AG20443 (cell line): ENCODE results near the gene PHOSPHO1.
A peak's percentile ranks its signal among the peaks of the same experiment; 100 is the strongest.

Experiments
- DNase-seq: peaks from one replicate; pipeline ENCODE4 v3.0.0; 2012; ENCODE audit warnings: low spot score, mixed read lengths

PHOSPHO1 gene

GRCh38 chr17:49218941-49219913 is 11.4 kb downstream of the PHOSPHO1 start:
- DNase-seq: no peak

DNA sequence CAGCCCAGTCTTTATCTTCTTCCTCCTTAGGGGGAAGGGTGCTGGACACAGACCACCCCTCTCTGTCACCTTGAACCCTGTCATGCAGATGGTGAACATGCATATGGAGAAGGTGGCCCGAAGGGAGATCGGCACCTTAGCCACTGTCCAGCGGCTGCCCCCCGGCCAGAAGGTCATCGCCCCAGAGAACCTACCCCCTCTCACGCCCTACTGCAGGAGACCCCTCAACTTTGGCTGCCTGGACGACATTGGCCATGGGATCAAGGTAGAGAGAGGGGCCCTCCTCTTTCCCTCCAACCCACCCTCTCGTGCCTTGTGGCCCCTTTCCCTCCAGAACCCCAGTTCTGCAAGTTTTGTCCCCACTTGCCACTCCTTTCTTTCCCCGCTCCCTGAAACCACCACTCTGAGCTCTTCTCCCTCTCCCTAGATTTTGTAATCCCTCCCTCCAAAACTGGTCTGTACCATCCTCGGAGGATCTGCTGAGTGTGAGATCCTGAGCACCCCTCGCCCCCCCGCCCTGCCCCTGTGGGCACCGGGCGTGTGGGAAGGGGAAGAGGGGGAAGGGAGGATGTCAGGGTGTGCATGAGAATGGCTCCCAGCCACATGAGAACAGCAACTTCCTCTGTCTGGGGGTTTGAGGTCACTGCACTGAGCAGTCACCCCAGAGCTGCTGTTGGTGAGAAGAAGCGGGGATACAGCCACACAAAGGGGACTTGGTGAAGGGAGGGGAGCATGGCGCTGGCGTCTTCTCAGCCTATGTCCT is 12.8 kb downstream of the PHOSPHO1 start:
- DNase-seq: no peak

- DNase-seq: no peak
Observed at GRCh38 chr17:49216953-49217650, 13.5 kb downstream of the PHOSPHO1 start.

- DNase-seq: no peak
Observed at GRCh38 chr17:49216482-49216881, 14.1 kb downstream of the PHOSPHO1 start.

DNA sequence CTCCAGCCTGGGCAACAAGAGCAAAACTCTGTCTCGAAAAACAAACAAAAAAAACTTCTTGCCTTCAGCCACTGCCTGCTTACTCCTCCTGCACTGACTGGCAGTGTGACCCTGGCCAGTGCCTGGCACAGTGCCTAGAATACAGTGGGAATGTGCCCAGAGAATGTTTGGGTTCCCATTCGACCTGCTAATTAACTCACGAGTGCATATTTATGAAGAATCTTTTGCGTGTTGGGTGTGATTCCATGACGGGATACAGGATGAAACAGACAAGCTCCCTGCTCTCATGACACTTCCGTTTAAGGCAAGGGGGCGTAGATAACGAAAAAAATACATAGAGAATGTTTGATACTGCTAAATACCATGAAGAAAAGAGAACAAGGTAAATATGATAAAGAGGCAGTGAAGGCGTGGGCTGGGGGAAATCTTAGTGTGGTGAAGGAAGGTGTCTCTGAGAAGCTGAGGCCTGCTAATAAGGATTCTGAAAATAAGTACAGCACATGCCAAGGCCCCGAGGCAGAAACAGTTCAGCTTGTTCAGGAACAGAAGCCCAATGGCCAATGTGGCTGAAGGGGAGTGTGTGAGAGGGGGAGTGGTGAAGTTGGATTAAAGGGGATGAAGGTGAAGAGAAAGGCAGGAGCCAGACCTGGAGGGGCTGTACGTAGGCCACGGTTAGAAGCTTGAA is 15.8 kb downstream of the PHOSPHO1 start:
- no peak for DNase-seq

- DNase-seq: no peak
Observed at GRCh38 chr17:49213847-49214246, 16.7 kb downstream of the PHOSPHO1 start.

DNA sequence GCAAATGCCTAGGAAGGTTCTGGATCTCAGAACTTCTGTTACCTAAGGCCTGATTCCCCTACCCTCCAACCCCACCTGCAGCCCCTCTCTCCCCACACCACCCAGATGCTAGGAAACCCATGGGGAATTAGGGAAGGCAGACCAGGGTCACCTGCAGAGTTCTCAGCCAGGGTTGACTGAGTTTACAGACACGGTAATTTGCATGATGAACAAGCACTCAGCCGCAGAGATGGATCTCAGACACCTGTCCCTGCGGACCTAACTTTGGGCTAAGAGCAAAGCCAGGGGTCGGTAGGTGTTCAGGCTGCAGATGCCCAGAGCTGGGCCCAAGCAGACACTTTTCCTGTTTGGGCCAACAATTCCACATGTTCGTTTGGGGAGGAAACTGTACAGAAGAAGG is 17.2 kb downstream of the PHOSPHO1 start:
- no peak for DNase-seq

DNA sequence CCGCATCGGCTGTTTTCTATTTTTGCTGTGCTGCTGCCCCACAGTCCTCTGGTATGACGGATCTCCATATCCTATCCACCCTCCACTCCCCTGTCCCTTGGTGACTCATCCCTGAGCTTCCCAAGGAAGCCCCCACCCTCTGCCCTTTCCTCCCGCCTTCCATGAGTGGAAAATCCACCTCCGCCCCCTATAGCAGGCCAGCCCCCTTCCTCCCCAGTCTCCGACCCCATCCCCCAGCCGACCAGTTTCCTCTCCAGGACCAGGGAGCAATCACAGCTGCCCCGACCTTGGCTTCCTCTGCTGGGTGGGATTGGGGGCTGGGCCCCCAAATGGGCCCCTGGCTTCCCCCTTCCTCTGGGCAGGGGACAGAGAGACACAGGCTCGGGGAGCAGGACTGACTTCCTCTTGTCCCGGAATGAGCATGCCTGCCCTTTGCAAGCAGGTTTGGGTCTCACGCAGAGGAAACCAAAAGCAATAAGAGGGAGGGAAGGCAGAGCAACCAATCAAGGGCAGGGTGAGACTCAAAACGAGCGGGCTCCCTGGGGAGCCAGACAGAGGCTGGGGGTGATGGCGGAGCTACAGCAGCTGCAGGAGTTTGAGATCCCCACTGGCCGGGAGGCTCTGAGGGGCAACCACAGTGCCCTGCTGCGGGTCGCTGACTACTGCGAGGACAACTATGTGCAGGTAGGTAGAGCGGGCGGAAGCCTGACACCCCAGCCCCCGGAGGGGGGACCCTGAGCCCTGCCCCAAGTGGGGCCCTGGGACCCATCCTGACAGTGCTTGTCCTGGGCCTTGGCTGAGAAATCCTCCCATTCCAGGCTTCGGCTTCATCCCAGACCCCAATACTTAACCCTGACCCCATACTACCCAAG is 20.2 kb downstream of the PHOSPHO1 start, which contains the start of the genes ABI3 and GNGT2:
Gene ABI3 (plus strand): TSS at position 550 of the 872 bp plus-strand sequence. CDS start 18 bp downstream, at position 568.
Gene GNGT2 (minus strand): TSS at position 417 of the 872 bp plus-strand sequence. CDS start 3,152 bp downstream, outside the sequence.
- no peak for DNase-seq

GRCh38 chr17:49209061-49209571 is 21.5 kb downstream of the PHOSPHO1 start:
- DNase-seq: no peak

GRCh38 chr17:49204516-49204915 is 26.1 kb downstream of the PHOSPHO1 start:
- peak; percentile 65 for DNase-seq

DNA sequence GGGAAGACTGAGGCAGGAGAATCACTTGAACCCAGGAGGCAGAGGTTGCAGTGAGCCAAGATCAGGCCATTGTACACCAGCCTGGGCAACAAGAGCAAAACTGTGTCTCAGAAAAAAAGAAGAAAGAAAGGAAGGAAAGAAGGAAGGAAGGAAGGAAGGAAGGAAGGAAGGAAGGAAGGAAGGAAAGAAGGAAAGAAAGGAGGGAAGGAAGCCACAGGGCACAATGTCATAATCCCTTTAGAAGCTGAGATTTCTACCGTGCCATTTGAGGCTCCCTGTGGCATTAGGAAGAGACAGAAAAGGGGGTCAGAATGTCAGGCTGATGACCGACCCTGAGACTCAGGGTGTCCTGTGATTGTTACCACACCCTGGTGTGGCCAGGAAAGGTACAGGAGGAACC is 26.8 kb downstream of the PHOSPHO1 start:
- DNase-seq: no peak

- DNase-seq: peak; percentile 44
Observed at GRCh38 chr17:49201481-49201927, 29.1 kb downstream of the PHOSPHO1 start.

- DNase-seq: no peak
Observed at GRCh38 chr17:49200423-49201083, 30.0 kb downstream of the PHOSPHO1 start.

GRCh38 chr17:49198211-49198610 is 32.4 kb downstream of the PHOSPHO1 start:
- no peak for DNase-seq

DNA sequence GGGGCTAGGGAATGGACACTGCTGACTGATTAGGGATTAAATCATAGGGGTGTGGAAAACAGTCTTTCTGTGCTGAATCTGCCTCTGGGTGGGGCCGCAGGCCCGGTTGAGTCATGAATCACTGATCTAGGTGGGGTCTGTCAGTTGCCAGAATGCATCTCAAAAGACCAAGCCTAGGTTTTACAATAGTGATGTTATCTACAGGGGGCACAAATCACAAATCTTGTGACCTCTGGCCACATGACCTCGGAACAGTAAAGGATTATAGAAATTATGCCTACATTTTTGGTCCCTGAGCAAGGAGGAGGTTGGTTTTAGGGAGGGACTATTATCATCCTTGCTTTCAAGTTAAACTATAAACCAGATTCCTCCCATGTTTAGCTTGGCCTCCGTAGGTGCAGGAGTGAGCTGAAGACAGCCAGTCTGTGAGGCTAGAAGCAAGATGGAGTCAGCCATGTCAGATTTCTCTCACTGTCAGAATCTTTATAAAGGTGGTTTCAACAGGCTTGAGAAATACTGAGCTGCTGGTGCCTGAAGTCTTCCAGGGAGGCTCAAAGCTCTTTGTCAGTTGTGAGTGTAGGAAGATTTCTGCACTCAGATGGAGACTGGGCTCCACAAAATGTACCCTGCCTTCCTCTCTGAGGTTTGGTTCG is 33.1 kb downstream of the PHOSPHO1 start:
- DNase-seq: no peak

GRCh38 chr17:49196520-49196919 is 34.1 kb downstream of the PHOSPHO1 start:
- no peak for DNase-seq

DNA sequence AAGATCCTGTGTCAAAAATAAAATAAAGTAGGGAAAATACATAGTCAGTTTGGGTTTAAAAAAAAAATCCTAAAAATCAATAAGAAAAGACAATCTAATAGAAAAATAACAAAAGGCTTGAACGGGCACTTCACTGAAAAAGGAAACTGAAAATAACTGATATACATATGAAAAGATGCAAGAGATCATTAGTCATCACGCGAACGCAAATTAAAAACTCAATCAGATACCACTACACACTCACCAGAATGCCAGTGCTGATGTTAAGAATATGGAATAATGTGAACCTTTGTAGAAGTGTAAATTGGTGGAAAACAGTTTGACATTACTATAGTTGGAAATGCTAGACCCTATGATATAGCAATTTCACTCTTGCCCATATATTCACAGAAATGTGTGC is 34.8 kb downstream of the PHOSPHO1 start:
- no peak for DNase-seq

GRCh38 chr17:49194297-49194607 is 36.3 kb downstream of the PHOSPHO1 start:
- no peak for DNase-seq
